GM12892 (cell line): Measurements from ENCODE around the gene MGA.

Experiments used
- POLR2A ChIP-seq: IDR thresholded peaks from 2 replicates; pipeline ENCODE4 v1.6.1; 2011; ENCODE audit warnings: low read depth, low read length, control low read depth
- POLR2AphosphoS5 ChIP-seq: IDR thresholded peaks from 2 replicates; pipeline ENCODE4 v1.6.1; 2011; ENCODE audit warnings: low read depth, low read length, control low read depth
- TAF1 ChIP-seq: IDR thresholded peaks from 2 replicates; pipeline ENCODE4 v1.6.1; 2011; ENCODE audit warnings: low read depth, mild to moderate bottlenecking, control low read depth, low read length, borderline replicate concordance

GRCh38 chr15:41658689-41659088 is 1.5 kb upstream of the MGA start:
- no peak for TF ChIP-seq POLR2AphosphoS5
- no peak for TF ChIP-seq POLR2A
- no peak for TF ChIP-seq TAF1
